HepG2 (cell line): ENCODE measurements around the gene BCO1. TPM values are rescaled to one million over a fixed set of nuclear protein-coding genes. Genes with fewer than 3 reads are reported as not detected.

Source experiments
- GABPB1 ChIP-seq: IDR thresholded peaks from 2 replicates; pipeline ENCODE4 v1.6.1; 2016; ENCODE audit warnings: mild to moderate bottlenecking, missing genetic modification reagents, moderate library complexity, missing compliant biosample characterization
- NFYB ChIP-seq: sonication (generic); formaldehyde crosslinking; IDR thresholded peaks from 2 replicates; pipeline ENCODE4 v1.4.0; 2020; ENCODE audit warnings: missing genetic modification reagents
- NONO ChIP-seq, 2 experiments: fragments of 450-650 bp in 1 of 2; sonication (generic) in 1 of 2; formaldehyde crosslinking in 1 of 2; IDR thresholded peaks in 1 of 2; conservative IDR thresholded peaks in 1 of 2; 2 replicates each; pipeline versions ENCODE4 v1.6.1 to v1.8.0; 2017 to 2022; ENCODE audit warnings: mild to moderate bottlenecking in 1 of 2, missing genetic modification reagents in 1 of 2, moderate library complexity in 1 of 2
- PCBP2 ChIP-seq: fragments of 200-400 bp; formaldehyde crosslinking; optimal IDR thresholded peaks from 2 replicates; pipeline ENCODE3; 2018; ENCODE audit warnings: low read length, low read depth; ENCODE audit not compliant: poor library complexity, severe bottlenecking
- SAP130 ChIP-seq: IDR thresholded peaks from 2 replicates; pipeline ENCODE4 v1.6.1; 2016; ENCODE audit warnings: low read depth
- SIN3B ChIP-seq: fragments of 150-350 bp; IDR thresholded peaks from 2 replicates; pipeline ENCODE4 v1.6.1; 2014; ENCODE audit warnings: low read length
- ZNF383 ChIP-seq: sonication (generic); formaldehyde crosslinking; IDR thresholded peaks from 2 replicates; pipeline ENCODE4 v1.4.0; 2020; ENCODE audit warnings: missing genetic modification reagents, mild to moderate bottlenecking, borderline replicate concordance
- ZNF749 ChIP-seq: sonication (generic); formaldehyde crosslinking; IDR thresholded peaks from 2 replicates; pipeline ENCODE4 v1.8.0; 2022; ENCODE audit warnings: mild to moderate bottlenecking, missing genetic modification reagents, moderate library complexity, borderline replicate concordance
- ZNF766 ChIP-seq: sonication (generic); formaldehyde crosslinking; IDR thresholded peaks from 2 replicates; pipeline ENCODE4 v1.5.0; 2020; ENCODE audit warnings: missing genetic modification reagents, borderline replicate concordance
- polyA plus RNA-seq, 8 experiments: library from polyadenylated mRNA; depleted of rRNA in 3 of 8; stranded (reverse) in 7 of 8; unstranded in 1 of 8; fragments of >200 nt; fragmentation: Illumina TruSeq in 4 of 8; extraction: Trizol in 4 of 8; gene quantifications; 2 replicates each; pipeline versions ENCODE4 v1.2.1 to v1.2.3, GENCODE V29; 2011 to 2016; ENCODE audit warnings: low read depth in 4 of 8, missing spikeins in 1 of 8, mixed read lengths in 1 of 8; ENCODE audit not compliant: insufficient read depth in 1 of 8
- total RNA-seq, 5 experiments: library from RNA; depleted of rRNA; stranded (reverse); fragments of >200 nt; fragmentation: Illumina TruSeq; extraction: Trizol; gene quantifications; 2 replicates each; pipeline ENCODE4 v1.2.3, GENCODE V29; 2016; ENCODE audit warnings: low read depth in 1 of 5
- TF ChIP-seq, protein P1 (sequence below): sonication (generic); formaldehyde crosslinking; IDR thresholded peaks from 2 replicates; pipeline ENCODE4 v1.5.1; 2020; ENCODE audit warnings: mild to moderate bottlenecking, missing genetic modification reagents, borderline replicate concordance
- TF ChIP-seq, protein P2 (sequence below): sonication (generic); formaldehyde crosslinking; IDR thresholded peaks from 2 replicates; pipeline ENCODE4 v1.4.0; 2020; ENCODE audit warnings: mild to moderate bottlenecking, missing genetic modification reagents
- TF ChIP-seq, protein P3 (sequence below): sonication (generic); formaldehyde crosslinking; IDR thresholded peaks from 2 replicates; pipeline ENCODE4 v1.5.0; 2020; ENCODE audit warnings: mild to moderate bottlenecking, missing genetic modification reagents
- TF ChIP-seq, protein P4 (sequence below): sonication (generic); formaldehyde crosslinking; IDR thresholded peaks from 2 replicates; pipeline ENCODE4 v1.8.1; 2023; ENCODE audit warnings: mild to moderate bottlenecking, missing genetic modification reagents

BCO1 gene
- total and polyA plus RNA-seq, 2 of the 13 experiments (the other 11 are each of a cell fraction or from before 2014, with no cell fraction given): 0.11 TPM; not detected in 1

DNA sequence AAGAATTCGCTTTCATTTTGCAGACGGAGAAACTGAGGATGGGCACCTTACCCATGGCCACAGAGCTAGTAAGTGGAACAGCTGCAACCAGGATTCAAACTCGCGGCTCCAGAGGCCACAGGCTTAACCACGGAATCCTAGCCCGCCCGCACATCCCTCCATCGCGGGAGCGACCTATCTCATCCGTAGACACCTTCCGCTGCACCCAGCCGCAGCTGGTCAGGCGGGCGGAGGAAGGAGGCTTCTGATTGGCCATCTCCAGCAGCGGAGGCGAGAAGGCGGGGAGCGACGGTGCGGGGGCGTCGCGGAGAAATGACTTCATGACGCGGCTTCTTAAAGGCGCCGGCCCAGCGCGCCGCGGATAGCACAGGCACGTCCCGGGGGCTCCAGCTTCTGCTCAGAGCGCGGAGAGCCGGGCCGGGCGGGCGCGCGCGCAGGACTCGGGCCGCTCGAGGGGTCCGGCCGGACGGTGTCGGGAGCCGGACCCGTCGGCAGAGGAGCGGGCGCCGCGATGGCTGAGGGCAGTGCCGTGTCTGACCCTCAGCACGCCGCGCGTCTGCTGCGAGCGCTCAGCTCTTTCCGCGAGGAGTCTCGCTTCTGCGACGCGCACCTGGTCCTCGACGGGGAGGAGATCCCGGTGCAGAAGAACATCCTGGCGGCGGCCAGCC lies 76.2 kb downstream of the BCO1 start, which contains the start of gene GAN (continued):
- TF ChIP-seq, protein P1, sequence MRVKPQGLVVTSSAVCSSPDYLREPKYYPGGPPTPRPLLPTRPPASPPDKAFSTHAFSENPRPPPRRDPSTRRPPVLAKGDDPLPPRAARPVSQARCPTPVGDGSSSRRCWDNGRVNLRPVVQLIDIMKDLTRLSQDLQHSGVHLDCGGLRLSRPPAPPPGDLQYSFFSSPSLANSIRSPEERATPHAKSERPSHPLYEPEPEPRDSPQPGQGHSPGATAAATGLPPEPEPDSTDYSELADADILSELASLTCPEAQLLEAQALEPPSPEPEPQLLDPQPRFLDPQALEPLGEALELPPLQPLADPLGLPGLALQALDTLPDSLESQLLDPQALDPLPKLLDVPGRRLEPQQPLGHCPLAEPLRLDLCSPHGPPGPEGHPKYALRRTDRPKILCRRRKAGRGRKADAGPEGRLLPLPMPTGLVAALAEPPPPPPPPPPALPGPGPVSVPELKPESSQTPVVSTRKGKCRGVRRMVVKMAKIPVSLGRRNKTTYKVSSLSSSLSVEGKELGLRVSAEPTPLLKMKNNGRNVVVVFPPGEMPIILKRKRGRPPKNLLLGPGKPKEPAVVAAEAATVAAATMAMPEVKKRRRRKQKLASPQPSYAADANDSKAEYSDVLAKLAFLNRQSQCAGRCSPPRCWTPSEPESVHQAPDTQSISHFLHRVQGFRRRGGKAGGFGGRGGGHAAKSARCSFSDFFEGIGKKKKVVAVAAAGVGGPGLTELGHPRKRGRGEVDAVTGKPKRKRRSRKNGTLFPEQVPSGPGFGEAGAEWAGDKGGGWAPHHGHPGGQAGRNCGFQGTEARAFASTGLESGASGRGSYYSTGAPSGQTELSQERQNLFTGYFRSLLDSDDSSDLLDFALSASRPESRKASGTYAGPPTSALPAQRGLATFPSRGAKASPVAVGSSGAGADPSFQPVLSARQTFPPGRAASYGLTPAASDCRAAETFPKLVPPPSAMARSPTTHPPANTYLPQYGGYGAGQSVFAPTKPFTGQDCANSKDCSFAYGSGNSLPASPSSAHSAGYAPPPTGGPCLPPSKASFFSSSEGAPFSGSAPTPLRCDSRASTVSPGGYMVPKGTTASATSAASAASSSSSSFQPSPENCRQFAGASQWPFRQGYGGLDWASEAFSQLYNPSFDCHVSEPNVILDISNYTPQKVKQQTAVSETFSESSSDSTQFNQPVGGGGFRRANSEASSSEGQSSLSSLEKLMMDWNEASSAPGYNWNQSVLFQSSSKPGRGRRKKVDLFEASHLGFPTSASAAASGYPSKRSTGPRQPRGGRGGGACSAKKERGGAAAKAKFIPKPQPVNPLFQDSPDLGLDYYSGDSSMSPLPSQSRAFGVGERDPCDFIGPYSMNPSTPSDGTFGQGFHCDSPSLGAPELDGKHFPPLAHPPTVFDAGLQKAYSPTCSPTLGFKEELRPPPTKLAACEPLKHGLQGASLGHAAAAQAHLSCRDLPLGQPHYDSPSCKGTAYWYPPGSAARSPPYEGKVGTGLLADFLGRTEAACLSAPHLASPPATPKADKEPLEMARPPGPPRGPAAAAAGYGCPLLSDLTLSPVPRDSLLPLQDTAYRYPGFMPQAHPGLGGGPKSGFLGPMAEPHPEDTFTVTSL: peak; percentile 34; the same call in 1 of the 2 replicates
- TF ChIP-seq GABPB1 (peak; percentile 93), SIN3B (peak; percentile 85), NFYB (CRISPR knock-in tag) (peak; percentile 87), NONO (IDR thresholded peaks at IDR 0.05) (no peak), NONO (CRISPR knock-in tag; conservative IDR thresholded peaks at IDR 0.05) (peak; percentile 92), ZNF383 (CRISPR knock-in tag) (no peak), SAP130 (CRISPR knock-in tag) (peak; percentile 97), ZNF749 (CRISPR knock-in tag) (no peak), ZNF766 (no peak), PCBP2 (no peak)
- TF ChIP-seq, protein P2, sequence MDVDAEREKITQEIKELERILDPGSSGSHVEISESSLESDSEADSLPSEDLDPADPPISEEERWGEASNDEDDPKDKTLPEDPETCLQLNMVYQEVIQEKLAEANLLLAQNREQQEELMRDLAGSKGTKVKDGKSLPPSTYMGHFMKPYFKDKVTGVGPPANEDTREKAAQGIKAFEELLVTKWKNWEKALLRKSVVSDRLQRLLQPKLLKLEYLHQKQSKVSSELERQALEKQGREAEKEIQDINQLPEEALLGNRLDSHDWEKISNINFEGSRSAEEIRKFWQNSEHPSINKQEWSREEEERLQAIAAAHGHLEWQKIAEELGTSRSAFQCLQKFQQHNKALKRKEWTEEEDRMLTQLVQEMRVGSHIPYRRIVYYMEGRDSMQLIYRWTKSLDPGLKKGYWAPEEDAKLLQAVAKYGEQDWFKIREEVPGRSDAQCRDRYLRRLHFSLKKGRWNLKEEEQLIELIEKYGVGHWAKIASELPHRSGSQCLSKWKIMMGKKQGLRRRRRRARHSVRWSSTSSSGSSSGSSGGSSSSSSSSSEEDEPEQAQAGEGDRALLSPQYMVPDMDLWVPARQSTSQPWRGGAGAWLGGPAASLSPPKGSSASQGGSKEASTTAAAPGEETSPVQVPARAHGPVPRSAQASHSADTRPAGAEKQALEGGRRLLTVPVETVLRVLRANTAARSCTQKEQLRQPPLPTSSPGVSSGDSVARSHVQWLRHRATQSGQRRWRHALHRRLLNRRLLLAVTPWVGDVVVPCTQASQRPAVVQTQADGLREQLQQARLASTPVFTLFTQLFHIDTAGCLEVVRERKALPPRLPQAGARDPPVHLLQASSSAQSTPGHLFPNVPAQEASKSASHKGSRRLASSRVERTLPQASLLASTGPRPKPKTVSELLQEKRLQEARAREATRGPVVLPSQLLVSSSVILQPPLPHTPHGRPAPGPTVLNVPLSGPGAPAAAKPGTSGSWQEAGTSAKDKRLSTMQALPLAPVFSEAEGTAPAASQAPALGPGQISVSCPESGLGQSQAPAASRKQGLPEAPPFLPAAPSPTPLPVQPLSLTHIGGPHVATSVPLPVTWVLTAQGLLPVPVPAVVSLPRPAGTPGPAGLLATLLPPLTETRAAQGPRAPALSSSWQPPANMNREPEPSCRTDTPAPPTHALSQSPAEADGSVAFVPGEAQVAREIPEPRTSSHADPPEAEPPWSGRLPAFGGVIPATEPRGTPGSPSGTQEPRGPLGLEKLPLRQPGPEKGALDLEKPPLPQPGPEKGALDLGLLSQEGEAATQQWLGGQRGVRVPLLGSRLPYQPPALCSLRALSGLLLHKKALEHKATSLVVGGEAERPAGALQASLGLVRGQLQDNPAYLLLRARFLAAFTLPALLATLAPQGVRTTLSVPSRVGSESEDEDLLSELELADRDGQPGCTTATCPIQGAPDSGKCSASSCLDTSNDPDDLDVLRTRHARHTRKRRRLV (CRISPR knock-in tag): no peak
- TF ChIP-seq, protein P3, sequence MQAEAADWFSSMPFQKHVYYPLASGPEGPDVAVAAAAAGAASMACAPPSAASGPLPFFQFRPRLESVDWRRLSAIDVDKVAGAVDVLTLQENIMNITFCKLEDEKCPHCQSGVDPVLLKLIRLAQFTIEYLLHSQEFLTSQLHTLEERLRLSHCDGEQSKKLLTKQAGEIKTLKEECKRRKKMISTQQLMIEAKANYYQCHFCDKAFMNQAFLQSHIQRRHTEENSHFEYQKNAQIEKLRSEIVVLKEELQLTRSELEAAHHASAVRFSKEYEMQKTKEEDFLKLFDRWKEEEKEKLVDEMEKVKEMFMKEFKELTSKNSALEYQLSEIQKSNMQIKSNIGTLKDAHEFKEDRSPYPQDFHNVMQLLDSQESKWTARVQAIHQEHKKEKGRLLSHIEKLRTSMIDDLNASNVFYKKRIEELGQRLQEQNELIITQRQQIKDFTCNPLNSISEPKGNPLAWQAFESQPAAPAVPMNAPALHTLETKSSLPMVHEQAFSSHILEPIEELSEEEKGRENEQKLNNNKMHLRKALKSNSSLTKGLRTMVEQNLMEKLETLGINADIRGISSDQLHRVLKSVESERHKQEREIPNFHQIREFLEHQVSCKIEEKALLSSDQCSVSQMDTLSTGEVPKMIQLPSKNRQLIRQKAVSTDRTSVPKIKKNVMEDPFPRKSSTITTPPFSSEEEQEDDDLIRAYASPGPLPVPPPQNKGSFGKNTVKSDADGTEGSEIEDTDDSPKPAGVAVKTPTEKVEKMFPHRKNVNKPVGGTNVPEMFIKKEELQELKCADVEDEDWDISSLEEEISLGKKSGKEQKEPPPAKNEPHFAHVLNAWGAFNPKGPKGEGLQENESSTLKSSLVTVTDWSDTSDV: peak; percentile 52
- TF ChIP-seq, protein P4, sequence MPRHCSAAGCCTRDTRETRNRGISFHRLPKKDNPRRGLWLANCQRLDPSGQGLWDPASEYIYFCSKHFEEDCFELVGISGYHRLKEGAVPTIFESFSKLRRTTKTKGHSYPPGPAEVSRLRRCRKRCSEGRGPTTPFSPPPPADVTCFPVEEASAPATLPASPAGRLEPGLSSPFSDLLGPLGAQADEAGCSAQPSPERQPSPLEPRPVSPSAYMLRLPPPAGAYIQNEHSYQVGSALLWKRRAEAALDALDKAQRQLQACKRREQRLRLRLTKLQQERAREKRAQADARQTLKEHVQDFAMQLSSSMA (CRISPR knock-in tag): no peak; the same call in 1 of the 2 replicates
